AG10803 (cell line): ENCODE results near the gene AP3S2.

Experiments used
- DNase-seq: peaks from one replicate; pipeline ENCODE4 v3.0.0; 2010; ENCODE audit warnings: low read depth
- H3K4me3 ChIP-seq: 2 replicates; pipeline ENCODE4 v1.5.1; 2011; ENCODE audit warnings: mild to moderate bottlenecking, low read length, control low read depth
- TF ChIP-seq, protein P1 (sequence below): conservative IDR thresholded peaks from 2 replicates; pipeline ENCODE4 v1.5.1; 2011; ENCODE audit warnings: mild to moderate bottlenecking, low read length, control low read depth, inconsistent platforms

Gene AP3S2

GRCh38 chr15:89852342-89852995 lies 41.3 kb downstream of the AP3S2 start:
- no peak overlapping the region for H3K4me3 ChIP-seq
- TF ChIP-seq, protein P1, sequence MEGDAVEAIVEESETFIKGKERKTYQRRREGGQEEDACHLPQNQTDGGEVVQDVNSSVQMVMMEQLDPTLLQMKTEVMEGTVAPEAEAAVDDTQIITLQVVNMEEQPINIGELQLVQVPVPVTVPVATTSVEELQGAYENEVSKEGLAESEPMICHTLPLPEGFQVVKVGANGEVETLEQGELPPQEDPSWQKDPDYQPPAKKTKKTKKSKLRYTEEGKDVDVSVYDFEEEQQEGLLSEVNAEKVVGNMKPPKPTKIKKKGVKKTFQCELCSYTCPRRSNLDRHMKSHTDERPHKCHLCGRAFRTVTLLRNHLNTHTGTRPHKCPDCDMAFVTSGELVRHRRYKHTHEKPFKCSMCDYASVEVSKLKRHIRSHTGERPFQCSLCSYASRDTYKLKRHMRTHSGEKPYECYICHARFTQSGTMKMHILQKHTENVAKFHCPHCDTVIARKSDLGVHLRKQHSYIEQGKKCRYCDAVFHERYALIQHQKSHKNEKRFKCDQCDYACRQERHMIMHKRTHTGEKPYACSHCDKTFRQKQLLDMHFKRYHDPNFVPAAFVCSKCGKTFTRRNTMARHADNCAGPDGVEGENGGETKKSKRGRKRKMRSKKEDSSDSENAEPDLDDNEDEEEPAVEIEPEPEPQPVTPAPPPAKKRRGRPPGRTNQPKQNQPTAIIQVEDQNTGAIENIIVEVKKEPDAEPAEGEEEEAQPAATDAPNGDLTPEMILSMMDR, result no peak
- no peak for DNase-seq

DNA sequence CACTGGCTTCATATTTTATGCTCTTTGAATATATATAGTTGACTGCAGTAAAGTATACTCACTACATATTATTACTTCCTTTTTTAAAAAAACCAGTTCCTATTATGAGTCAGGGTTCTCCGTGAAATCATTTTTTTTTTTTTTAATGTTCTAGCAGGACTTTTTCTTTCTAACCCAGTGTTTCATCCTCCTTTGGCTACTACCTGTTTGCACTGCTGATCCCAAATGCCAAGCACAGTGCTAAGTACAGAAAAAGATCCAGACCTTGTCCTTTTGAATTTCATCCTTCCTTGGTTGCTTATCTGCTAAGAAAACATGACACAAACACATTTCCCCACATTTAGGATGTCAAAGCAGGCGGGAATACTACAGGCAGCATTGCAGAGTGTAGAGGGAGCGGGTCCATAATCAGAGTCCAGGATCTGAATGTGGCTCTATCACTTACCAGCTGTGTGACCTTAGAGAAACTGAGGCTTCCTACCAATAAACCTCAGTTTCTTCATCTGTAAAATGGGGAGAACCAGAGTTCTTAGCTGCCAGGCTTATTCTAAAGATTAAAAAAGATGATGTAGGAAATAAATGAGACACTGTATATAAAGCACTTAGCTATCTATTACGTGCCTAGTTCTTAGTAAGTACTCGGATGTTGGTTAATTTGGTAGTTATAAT lies 42.0 kb downstream of the AP3S2 start:
- DNase-seq, result no peak
- H3K4me3 ChIP-seq, result no peak overlapping the region
- TF ChIP-seq, protein P1, result no peak

- DNase-seq, result no peak
- TF ChIP-seq, protein P1, result no peak
- H3K4me3 ChIP-seq, result no peak overlapping the region
Observed at GRCh38 chr15:89848970-89849292, 44.9 kb downstream of the AP3S2 start.

DNA sequence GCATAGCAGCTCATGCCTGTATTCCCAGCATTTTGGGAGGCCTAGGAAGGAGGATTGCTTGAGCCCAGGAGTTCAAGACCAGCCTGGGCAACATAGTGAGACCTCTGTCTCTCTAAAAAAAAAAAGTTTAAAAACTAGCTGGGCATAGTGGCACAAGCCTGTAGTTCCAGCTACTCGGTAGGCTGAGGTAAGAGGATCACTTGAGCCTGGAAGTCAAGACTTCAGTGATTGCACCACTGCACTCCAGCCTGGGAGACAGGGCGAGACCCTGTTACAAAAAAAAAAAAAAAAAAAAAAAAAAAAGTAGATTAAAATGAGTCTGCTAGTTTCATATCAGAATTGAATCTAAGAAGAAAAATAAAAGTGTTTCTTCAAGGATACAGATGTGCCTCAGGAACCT lies 46.7 kb downstream of the AP3S2 start:
- no peak for DNase-seq
- TF ChIP-seq, protein P1, result no peak
- H3K4me3 ChIP-seq, result no peak overlapping the region

DNA sequence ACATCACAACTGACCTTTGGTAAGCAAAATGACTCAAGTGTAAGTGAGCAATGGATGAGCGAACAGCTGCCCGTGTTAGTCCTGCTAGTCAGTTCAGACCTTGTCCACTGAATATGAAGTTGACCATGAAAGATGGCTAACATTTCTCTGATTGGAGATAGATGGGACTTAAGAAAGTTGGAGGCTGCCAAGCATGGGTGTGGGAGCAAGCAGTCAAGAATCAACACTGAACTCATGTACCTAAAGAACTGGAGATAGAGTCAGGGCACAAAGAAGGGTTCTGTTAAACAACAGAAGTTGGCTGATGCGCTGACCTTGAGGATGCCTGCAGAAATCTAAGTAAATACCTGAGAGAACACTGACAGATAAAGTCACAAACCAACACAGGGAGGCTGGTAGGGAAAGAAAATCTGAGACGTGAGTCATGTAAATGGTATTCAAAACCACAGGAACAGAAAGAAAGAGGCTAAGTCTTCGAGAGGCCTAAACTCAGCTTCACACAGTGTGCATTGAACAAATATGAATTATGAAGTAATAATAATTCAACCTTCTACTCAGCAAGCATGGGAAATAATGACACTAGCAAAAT lies 48.4 kb downstream of the AP3S2 start:
- TF ChIP-seq, protein P1, result no peak
- DNase-seq, result peak; percentile 86
- no peak overlapping the region for H3K4me3 ChIP-seq

DNA sequence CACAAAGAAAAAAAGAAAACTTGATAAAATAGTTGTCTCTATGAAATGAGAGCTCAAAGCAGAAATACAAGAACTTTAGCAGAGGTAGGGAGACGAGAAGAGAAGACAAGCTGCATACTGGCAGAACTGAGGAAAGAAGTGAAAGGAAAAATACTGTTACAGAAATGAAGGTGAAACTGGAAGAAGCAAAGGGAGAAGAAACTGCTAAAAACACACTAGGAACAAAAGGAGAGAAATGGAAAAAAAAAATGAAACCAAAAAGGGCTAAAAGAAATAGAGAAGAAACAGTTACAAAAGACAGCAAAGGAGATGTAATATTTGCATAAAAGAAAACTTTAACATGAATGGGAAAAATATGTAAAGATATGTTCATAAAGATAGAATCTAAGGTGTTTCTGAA lies 51.8 kb downstream of the AP3S2 start:
- TF ChIP-seq, protein P1, result no peak
- no peak for DNase-seq
- no peak overlapping the region for H3K4me3 ChIP-seq

- TF ChIP-seq, protein P1, result no peak
- no peak overlapping the region for H3K4me3 ChIP-seq
- DNase-seq, result peak; percentile 66
Observed at GRCh38 chr15:89841306-89841705, 52.5 kb downstream of the AP3S2 start.
